Right hindlimb (tissue), 1 donor: ENCODE measurements around the gene SOX30.
A peak's percentile ranks its signal among the peaks of the same experiment; 100 is the strongest.
"Not testable (repeated sequence)": the region's sequence is repeated elsewhere in the genome, so short reads cannot be mapped to it uniquely, and the experiment has no call there.

ENCODE experiments used
- DNase-seq: peaks from one replicate; pipeline ENCODE4 v3.0.0-alpha.2; 2018

The SOX30 gene

DNA sequence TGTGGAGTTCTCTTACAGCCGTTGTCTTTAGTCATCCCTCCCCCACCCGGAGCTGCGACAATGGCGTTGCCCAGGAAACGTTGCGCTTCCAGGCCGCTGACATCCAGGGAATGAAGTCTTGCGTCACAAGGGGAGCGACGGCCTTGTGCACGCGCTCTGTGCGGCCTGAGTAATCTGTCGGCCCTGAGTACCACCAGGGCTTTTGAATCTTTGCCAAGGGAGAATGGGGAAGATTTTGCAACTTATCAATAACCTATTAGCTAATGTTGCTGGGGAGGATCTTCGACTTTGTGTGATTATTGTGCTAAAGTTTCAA is at the start of gene SOX30:
Gene SOX30, minus strand, starts transcription at position 62 of the 316 bp plus-strand sequence. CDS start 360 bp downstream, outside the sequence.
- no peak for DNase-seq

DNA sequence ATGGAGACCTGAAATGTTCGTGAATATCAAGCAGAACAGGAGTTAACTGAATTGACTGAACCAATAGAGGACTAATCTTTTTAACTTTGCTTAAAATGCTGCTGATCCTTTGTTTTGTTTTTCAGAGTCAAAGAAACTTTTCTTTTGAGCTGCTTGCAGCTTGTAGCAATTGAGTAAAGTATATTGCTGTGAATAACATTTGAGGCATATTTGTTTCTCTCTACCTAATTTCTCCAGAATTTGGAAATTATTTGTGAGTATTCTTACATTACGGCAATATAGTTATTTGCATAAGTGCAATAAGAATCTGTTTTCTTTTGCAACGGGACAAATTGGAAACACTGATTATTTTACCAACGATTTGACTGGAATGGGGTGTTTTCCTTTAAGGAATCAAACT is 46.4 kb upstream of the SOX30 start:
- DNase-seq: not testable (repeated sequence)

DNA sequence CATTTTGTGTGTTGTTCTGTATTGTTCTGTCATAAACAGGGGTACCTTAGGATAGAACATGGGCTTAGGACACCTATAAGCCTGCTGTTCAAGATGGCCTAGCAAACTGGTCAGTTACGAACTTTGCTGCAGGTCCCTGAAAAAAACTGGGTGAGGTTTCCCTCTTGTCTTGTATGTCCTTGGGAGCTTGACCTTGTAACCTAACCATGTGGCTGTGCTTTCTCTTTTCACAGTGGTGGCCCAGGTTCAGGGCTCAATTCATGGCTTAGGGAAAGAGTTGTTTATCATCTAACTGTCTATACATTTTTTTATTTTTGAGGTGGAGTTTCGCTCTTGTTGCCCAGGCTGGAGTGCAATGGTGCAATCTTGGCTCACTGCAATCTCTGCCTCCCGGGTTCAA is 43.9 kb upstream of the SOX30 start:
- DNase-seq: not testable (repeated sequence)

DNA sequence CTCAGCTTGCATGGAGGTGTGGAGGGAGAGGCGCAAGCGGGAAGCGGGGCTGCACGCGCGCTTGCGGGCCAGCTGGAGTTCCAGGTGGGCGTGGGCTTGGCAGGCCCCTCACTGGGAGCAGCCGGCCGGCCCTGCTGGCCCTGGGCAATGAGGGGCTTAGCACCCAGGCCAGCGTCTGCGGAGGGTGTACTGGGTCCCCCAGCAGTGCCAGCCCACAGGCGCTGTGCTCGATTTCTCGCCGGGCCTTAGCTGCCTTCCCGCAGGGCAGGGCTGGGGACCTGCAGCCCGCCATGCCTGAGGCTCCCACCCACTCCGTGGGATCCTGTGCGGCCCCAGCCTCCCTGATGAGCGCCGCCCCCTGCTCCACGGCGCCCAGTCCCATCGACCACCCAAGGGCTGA is 41.6 kb upstream of the SOX30 start:
- not testable (repeated sequence) for DNase-seq

DNA sequence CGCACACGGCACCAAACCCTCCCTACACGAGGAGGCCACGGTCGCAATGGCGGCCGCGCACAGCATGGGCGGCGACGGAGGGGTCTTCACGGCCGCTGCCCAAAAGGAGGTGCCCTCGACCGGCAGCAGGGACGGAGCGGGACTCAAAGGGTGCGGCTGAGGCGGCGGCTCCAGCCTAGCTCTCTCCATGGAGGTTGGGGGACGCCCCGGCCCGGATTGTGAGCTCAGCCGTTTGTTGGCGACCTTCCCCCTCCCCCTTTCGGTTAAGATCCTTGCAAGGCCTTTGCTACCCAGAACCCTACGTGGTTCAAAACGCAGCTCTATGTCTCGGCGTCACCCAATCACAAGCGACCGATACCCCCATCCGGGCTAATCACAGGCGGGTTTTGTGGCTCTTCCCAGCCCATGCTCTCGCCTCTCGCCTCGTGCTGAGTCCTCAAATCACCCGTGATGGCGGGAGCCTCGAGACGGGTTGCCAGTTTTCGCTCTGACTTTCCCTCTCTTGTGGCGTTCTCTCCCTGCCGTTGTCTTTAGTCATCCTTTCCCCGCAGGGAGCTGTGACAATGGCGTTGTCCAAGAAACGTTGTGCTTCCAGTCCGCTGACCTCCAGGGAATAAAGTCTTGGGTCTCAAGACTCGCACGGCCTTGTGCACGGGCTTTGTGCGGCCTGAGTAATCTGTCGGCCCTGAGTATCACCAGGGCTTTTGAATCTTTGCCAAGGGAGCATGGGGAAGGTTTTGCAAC is 38.6 kb upstream of the SOX30 start:
- no peak for DNase-seq

DNA sequence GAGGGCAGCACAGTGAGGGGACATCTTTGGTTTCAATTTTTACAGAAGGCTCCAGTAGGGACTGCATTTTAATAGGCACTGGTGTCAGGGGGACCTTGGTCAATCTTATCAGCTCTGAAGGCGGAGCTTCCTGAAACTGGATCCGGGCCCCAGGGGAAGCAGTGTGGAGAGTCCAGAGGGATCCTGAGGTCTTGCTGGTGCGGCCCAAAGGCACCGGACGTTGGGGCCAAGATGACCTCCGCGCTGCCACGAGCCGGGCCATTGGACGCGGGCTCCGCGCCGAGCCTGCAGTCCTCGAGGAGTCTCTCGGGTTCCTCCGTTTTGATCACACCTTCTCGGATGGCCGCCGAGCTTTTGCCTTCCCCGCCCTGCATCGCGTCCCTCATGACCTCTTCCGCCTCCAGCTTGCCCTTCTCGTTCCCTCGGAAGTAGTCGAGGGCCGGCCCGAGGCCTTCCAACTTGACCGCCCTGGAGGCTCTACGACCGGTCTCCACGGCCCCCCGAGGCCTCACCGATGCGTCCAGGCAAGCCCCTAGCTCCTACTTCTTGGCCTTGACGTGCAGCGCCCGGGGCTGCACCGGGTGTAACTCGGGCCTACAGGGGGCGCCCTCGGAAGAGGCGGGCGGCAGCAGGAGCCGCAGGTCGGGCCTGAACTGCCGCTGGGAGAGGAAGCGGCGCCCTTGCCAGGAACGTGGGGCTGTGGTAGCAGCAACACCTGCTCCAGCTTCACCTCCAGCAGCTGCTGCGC is 37.9 kb upstream of the SOX30 start:
- no peak for DNase-seq

DNA sequence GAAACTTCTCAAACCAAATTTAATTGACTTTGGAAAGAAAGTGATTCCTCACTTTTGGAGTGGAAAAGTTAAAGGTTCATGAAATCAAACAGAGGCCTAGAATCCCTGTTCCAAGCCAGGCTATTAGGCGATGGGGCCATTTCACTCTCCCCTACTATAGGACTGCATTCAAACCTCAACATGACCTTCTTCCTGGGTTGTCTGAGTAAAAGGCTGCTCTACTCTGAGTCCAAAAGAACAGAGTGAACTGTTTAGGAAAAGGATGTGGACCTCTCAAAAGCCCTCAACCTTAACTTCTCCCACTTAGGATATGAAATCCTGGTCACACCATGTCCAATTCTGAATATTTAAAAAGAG is 34.9 kb upstream of the SOX30 start:
- no peak for DNase-seq

DNA sequence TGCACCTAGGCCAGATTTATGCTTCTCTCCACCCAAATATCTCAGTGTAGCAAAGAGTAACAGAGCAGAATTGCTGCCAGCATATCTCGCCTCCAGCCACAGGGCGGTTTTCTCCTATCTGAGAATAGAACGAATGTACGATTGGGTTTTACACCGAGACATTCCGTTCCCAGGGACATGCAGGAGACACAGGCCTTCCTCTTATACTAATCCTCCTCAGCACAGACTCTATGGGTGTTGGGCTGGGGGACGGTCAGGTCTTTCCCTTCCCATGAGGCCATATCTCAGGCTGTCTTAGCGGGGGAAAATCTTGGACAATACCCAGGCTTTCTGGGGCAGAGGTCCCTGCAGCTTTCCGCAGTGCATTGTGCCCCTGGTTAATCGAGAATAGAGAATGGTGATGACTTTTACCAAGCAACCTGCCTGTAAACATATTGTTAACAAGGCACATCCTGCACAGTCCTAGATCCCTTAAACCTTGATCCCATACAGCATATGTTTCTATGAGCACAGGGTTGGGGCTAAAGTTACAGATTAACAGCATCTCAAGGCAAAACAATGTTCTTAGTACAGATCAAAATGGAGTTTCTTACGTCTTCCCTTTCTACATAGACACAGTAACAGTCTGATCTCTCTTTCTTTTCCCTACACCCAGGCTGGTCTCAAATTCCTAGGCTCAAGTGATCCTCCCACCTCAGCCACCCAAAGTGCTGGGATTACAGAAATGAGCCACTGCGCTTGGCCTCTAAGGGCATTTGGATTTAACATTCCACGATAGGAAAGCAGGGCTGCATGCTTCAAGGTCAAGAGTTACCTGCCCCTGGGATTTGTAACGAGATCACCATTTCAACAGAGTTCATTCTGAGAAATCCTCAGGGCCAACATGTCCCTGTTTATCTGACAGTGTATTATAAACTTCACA is 34.3 kb upstream of the SOX30 start:
- not testable (repeated sequence) for DNase-seq

DNA sequence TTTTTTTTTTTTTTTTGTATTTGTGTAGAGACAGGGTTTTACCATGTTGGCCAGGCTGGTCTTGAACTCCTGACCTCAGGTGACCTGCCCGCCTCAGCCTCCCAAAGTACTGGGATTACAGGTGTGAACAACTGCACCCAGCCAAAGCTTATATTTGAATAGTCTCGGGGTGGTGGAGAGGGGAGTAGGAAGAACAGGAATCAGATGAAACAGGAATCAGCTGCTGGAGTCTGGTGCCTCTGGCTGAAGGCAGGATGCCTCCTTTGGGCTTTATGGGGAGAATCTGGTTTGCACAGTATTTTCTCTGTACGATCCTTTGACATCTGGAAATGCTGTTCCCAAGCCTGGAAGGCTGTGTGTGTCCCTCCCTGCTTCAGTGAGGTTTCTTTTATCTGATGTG is 30.0 kb upstream of the SOX30 start:
- no peak for DNase-seq

DNA sequence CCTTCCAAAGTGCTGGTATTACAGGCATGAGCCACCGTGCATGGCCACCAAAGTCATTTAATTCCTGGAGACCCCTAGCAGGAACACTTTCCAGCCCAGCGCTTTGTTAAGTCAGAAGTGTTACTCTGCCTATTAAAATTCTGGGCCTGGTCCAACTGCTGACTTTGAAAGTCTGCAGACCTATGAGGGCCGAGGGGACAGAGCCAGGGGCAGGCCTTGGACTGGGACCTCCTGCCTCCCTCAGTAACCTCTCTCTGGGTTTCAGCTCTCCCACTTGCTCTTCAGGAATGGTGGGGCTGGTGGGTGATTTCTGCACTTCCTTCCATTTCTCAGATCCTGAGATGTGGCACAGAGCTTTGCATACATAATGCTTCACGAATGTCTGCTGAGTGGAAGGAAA is 28.8 kb upstream of the SOX30 start:
- DNase-seq: no peak

DNA sequence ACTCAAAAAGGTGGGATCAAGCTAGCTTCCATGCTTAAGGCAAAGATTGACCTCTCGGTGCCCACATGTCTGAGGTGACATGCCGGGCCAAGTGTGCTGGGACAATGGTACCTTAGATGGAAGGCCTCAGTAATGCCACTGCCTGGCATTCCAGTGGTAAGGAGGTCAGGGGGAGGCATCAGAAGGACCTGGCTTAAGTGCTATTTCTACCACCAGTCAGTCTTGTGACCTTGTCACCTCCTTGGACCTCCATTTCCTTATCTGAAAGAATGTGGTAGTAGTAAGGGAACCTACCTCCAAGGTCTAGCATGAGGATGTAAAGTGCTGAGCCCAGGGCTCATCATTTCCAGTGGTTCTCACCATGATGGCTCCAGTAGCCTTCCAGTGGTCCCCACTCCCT is 28.0 kb upstream of the SOX30 start:
- no peak for DNase-seq

DNA sequence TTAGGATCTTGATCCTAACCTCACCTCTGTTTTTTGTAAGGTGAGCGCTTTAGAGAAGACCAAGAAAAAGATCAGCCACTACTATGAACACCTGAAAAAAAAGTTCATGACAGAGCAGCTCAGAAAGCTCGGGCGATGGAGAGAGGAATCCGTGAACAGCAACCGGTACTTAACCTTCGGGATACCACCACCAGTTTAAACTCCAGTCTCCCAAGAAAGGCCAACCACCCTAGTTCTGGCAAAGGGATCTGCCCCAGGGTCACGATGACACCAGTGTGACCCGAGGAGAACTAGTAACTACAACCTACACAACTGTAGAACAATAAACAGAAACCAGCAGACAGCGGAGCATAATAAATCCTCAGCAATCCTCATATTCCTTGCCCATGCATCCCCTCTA is 27.6 kb upstream of the SOX30 start:
- DNase-seq: no peak

DNA sequence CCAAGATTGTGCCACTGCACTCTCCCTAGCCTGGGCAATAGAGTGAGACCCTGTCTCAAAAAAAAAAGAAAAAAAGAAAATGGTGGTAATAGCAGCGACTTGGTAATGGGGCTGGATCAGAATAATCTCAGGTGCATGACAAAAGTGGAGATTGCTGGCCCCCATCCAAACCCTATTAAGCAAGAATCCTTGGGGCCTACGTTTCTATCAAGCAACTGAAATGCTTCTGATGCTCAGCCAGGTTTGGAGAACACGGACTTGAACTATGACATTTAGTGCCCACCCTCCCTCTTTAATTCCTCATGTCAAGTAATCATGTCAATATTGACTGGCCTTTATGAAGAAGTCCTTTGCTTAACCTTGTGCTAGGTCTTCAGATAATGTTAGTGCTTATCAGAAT is 25.7 kb upstream of the SOX30 start:
- DNase-seq: no peak

DNA sequence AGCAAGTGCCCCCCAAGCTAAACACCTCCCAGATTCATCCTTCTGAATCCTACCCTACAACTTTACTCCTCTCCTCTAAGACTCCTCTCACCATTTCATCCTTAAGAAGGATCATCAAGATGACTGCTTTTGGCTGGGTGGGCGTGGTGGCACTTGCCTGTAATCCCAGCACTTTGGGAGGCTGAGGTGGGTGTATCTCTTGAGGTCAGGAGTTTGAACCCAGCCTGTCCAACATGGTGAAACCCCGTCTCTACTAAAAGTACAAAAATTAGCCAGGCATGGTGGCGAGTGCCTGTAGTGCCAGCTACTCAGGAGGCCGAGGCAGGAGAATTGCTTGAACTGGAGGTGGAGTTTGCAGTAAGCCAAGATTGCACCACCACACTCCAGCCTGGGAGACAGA is 22.1 kb upstream of the SOX30 start:
- DNase-seq: not testable (repeated sequence)

DNA sequence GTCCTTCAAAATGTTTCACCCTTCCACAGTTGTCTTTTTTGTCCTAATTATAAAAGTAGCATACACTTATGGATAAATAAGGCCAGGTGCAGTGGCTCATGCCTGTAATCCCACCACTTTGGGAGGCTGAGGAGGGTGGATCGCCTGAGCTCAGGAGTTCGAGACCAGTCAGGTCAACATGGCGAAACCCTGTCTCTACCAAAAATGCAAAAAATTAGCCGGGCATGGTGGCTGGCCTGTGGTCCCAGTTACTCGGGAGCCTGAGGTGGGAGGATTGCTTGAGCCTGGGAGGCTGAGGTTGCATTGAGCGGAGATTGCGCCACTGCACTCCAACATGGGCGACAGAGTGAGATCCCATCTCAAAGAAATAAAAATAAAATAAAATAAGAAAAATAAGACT is 20.7 kb upstream of the SOX30 start:
- no peak for DNase-seq

DNA sequence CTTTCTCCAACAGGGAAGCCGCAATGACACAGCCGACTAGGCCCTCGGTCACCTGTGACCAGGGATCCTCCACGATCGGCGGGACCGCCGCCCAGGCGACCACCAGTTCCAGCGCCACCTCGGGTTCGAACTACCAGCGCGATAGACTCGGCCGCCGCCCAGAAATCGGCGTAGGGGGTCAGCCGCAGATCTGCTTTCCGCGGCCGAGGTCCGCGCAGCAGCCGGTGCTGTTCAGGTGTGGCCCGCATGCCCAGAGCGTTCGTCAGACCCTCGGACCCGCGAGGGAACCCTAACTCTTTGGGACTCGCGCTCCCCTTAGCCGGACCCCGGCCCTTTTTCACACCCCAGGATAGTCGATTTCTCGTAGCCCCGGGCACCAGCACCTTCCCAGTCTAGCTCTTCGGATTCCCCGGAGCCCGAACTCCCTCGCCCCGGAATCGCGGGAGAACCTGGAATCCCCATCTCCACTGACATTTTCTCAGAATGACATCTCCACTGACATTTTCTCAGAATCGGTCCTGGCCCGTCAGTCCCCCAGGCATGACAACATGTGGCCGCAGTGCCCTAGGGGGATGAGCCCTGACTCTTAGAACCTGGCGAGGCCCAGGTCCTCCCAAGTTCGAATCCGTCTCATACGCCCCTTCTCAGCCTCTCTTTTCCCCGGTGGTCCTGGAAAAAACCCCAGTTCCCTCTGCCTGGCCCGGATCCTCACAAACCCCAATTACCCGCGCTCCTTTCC is 19.5 kb upstream of the SOX30 start:
- no peak for DNase-seq

DNA sequence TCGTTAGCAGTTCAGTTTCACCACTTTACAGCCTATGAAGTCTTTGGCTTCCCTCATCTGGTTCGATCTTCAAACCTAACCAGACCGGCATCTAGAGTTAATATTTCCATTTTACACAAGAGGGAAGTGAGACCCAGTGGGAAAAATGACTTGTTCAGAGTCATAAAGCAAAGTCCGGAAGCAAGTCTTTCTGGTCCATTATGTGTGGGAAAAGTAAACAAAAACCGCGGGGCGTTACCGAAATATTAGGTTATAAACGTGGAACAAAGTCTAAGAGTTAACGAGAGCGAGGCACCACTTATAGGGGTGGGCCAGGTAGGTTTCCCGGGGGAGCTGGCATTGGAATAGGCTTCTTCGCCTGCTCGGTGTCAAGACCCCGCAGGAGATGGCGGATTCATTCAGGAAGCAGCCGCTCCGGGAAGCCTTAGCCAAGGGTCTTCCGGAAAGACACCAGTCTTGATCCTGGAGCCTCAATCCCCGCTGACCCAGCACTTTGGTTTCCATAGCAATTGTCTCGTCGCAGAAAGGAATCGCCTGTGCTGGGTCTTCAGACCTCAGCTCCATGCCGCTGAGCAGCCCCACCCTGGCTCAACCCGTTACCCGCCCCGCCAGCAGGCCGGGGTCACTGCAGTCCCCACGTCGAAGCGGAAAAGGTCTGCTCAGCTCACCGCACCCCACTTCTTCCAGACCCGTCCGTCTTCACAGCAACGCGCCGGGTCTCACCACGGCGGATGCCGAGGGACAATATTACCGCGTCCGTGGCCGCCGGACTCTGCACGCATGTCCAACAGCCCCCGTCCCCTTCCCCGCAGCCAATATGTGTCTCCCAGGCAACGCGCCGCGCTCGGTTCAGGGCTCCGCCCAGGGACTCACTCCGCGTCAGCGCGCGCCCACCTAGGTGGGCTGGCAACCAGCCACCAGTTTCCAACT is 18.7 kb upstream of the SOX30 start, which contains the start of gene C5orf52:
Gene C5orf52, plus strand, starts transcription at position 872 of the 930 bp plus-strand sequence. CDS start 82 bp downstream, outside the sequence.
- peak; percentile 80 for DNase-seq

DNA sequence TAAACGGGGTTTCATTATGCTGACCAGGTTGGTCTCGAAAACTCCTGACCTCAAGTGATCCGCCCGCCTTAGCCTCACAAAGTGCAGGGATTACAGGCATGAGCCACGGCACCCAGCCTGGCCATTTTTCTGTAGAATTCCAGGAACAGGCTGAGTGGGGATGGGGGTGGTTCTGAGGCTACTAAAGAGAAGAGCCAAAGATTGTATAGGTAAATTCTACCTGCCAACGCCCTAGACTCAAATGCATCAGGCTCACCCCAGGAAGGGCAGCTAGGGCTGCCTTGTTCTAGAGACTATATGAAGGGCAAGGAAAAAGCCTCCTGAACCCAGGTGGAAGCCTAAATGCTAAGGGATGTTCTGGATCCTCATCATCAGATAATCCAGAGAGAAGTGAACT is 17.5 kb upstream of the SOX30 start:
- no peak for DNase-seq

DNA sequence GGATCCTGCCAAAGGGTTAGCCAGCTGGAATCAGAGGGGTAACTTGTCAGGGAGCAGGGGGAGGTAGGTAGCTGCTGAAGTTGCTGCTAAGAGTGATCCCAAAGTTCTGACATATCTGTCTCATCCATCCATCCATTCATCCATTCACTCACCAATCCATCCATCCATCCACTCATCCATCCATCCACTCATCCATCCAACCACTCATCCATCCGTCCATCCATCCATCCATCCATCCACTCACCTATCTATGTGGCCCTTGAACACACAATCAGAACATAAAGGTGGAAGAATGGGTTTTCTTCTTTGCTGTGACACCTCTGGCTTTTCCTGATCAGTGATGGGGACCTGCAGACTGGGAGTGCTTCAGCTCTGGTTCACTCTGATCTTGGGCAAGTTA is 16.1 kb upstream of the SOX30 start:
- DNase-seq: no peak

DNA sequence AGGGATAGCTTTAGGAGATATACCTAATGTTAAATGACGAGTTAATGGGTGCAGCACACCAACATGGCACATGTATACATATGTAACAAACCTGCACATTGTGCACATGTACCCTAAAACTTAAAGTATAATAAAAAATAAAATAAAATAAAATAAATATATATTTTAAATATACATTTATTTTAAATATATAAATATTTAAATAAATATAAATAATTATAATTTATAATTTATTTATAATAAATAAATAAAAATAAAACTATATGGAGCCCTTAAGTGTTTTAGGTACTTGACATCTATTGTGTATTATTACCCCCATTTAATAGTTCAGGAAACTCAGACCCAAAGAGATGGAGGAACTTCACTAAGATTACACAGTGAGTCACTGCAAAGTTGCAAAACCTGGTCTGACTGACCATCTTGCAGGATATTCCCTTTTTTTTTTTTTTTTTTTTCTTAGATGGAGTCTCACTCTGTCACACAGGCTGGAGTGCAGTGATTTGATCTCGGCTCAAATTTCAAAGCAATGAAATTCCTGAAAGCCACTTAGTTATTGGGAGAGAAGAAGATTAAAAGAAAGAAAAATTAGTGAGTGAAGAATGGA is 13.3 kb upstream of the SOX30 start:
- no peak for DNase-seq
